ENCODE results near the gene EMC6.

EMC6 gene

GRCh38 chr17:3715296-3715695 is 46.7 kb downstream of the EMC6 start:
- DNase-seq = no peak

GRCh38 chr17:3718201-3718600 is 49.6 kb downstream of the EMC6 start:
- DNase-seq = no peak

GRCh38 chr17:3719265-3719664 is 50.7 kb downstream of the EMC6 start:
- DNase-seq = no peak
